ENCODE results near the gene RABGAP1L.
"Not testable (repeated sequence)": the region's sequence is repeated elsewhere in the genome, so short reads cannot be mapped to it uniquely, and the experiment has no call there.

RABGAP1L gene

DNA sequence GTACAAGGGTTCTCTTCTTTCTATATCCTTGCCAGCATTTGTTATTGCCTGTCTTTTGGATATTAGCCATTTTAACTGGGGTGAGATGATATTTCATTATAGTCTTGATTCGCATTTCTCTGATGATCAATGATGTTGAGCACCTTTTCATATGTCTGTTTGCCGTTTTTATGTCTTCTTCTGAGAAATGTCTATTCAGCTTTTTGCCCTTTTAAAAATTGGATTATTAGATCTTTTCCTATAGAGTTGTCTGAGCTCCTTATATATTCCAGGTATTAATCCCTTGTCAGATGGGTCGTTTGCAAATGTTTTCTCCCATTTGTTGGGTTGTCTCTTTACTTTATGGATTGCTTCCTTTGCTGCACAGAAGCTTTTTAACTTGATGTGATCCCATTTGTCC lies 883.3 kb downstream of the RABGAP1L start:
- no peak overlapping the region for H3K27ac ChIP-seq
- TF ChIP-seq, protein P1, sequence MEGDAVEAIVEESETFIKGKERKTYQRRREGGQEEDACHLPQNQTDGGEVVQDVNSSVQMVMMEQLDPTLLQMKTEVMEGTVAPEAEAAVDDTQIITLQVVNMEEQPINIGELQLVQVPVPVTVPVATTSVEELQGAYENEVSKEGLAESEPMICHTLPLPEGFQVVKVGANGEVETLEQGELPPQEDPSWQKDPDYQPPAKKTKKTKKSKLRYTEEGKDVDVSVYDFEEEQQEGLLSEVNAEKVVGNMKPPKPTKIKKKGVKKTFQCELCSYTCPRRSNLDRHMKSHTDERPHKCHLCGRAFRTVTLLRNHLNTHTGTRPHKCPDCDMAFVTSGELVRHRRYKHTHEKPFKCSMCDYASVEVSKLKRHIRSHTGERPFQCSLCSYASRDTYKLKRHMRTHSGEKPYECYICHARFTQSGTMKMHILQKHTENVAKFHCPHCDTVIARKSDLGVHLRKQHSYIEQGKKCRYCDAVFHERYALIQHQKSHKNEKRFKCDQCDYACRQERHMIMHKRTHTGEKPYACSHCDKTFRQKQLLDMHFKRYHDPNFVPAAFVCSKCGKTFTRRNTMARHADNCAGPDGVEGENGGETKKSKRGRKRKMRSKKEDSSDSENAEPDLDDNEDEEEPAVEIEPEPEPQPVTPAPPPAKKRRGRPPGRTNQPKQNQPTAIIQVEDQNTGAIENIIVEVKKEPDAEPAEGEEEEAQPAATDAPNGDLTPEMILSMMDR (IDR thresholded peaks at IDR 0.05), result no peak
- no peaks in the 10 kb centered on the region for H3K4me1 ChIP-seq
- no peak overlapping the region for H3K9ac ChIP-seq
- H3K4me3 ChIP-seq (ENCODE audit: low read depth, low read length), result no peak overlapping the region
- no peak overlapping the region for H2AFZ ChIP-seq
- H3K36me3 ChIP-seq (ENCODE audit: control insufficient read depth, insufficient read depth, low read length), result no peaks in the 10 kb centered on the region
- H3K4me2 ChIP-seq (ENCODE audit: low read length), result no peak overlapping the region
- H3K9me3 ChIP-seq (ENCODE audit: control insufficient read depth, low read length), result no peaks in the 10 kb centered on the region
- H3K79me2 ChIP-seq, result no peaks in the 10 kb centered on the region
- no peaks in the 10 kb centered on the region for H3K27me3 ChIP-seq (ENCODE audit: control insufficient read depth, insufficient read depth, low read length)

DNA sequence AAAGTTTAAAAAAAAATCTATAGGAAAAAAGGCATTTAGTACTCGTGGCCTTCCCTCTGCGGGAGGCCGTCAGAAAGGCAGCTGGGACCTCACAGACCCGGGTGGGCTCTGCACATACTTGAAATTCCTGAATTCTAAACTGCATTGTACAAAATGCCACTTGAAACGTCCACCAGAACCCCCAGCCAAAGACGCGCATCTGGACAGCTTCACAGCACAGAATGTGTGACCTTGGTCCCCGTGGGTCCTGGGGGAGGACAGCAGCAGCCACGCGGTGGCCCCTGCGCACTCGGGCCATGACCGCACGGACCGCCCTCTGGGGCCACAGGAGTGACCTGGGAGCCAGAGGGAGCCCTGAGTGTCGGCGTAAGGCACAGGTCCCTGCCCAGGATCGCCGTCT lies 884.5 kb downstream of the RABGAP1L start:
- Histone ChIP-seq H3K27me3 (ENCODE audit: control insufficient read depth, insufficient read depth, low read length) (no peaks in the 10 kb centered on the region), H3K9me3 (ENCODE audit: control insufficient read depth, low read length) (no peaks in the 10 kb centered on the region), H3K79me2 (no peaks in the 10 kb centered on the region), H3K4me3 (ENCODE audit: low read depth, low read length) (no peak overlapping the region), H3K36me3 (ENCODE audit: control insufficient read depth, insufficient read depth, low read length) (no peaks in the 10 kb centered on the region), H3K4me2 (ENCODE audit: low read length) (no peak overlapping the region), H3K9ac (no peak overlapping the region), H2AFZ (no peak overlapping the region), H3K27ac (no peak overlapping the region), H3K4me1 (no peaks in the 10 kb centered on the region)
- TF ChIP-seq, protein P1 (IDR thresholded peaks at IDR 0.05), result no peak

GRCh38 chr1:175044591-175044990 lies 885.3 kb downstream of the RABGAP1L start:
- not testable (repeated sequence) for H3K4me1 ChIP-seq; H2AFZ ChIP-seq; H3K4me3 ChIP-seq (ENCODE audit: low read depth, low read length); H3K9me3 ChIP-seq (ENCODE audit: control insufficient read depth, low read length); H3K9ac ChIP-seq; H3K4me2 ChIP-seq (ENCODE audit: low read length); H3K79me2 ChIP-seq; H3K27ac ChIP-seq; H3K27me3 ChIP-seq (ENCODE audit: control insufficient read depth, insufficient read depth, low read length); H3K36me3 ChIP-seq (ENCODE audit: control insufficient read depth, insufficient read depth, low read length)
